ENCODE data around the gene CMTM5.
"Not testable (repeated sequence)": the region's sequence is repeated elsewhere in the genome, so short reads cannot be mapped to it uniquely, and the experiment has no call there.

CMTM5 gene

GRCh38 chr14:23414906-23415820 lies 38.3 kb downstream of the CMTM5 start:
- no peak for DNase-seq (ENCODE audit: low read depth in 2 of 2)

DNA sequence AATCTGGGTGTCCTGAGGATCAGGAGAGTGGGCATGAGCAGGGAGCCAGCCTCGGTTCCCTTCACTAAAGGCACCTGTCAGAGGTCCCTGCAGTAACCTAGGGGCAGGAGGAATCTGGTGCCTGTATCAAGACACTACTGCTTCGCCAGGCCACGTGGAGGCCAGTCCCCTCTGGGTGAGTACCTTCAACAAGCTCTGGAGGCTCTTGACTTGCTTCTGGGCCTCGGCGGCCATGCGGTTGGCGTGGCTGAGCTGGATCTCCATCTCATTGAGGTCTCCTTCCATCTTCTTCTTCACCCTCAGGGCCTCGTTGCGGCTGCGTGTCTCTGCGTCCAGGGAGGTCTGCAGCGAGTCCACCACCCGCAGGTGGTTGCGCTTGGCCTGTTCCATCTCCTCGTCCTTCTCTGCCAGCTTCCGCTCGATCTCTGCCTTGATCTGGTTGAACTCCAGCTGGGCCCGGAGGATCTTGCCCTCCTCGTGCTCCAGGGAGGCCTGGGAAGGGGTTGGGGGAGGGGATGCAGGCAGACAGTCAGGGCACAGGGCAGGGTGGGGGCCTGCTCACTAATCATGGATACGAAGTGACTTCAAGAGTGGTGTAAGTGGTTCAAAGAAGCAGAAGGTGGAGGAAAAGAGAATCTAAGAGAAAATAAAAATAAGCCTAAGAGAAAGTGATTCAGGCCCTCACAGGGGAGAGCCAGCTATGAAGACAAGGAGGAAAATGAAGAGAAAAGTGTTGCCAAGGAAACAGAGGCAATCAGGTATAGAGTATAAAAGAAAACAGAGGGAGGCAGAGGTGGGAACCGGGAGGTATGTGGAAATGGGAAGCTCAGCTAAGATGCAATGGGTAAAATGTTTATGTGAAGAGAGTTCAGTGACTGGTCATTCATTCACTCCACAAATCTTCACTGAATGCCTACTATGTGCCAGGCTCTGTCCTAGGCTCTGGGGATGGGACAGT lies 39.3 kb downstream of the CMTM5 start:
- DNase-seq (ENCODE audit: low read depth in 2 of 2), result no peak

DNA sequence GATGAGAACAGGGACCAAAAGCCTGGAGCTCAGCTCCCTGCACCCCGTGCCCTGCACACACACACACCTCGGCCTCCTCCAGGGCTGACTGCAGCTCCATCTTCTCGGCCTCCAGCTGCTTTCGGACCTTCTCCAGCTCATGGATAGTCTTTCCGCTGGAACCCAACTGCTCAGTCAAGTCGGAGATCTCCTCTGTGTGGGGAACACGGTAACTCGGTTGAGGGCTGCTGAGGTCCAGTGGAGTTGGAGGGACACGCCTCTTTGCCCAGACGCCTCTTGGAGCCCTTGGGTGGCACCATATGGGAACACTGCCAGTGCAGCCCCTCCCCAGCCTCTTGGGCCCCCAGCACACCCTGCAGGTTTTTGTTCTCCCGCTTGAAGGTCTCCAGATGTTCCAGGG lies 40.0 kb downstream of the CMTM5 start:
- DNase-seq (ENCODE audit: low read depth in 2 of 2), result no peak

GRCh38 chr14:23417269-23417668 lies 40.4 kb downstream of the CMTM5 start:
- not testable (repeated sequence) for DNase-seq (ENCODE audit: low read depth in 2 of 2)

GRCh38 chr14:23418021-23418420 lies 41.2 kb downstream of the CMTM5 start:
- DNase-seq (ENCODE audit: low read depth in 2 of 2), result no peak

DNA sequence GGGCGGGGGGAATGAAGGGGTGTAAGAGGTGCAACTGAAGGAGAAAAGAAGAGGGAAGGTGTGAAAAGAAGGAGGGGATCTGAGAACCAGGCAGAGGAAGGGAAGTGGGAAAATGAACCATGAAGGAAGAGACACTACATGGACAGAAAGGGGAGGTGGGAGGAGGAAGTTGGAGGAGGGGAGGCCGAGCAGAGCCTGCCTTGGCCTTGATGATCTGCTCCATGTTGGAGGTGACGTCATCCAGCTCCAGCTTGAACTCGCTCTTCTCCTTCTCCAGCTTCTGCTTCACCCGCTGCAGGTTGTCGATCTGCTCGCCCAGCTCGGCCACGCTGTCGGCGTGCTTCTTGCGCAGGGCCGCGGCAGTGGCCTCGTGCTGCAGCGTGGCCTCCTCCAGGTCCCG lies 42.8 kb downstream of the CMTM5 start:
- DNase-seq (ENCODE audit: low read depth in 2 of 2), result not testable (repeated sequence)

DNA sequence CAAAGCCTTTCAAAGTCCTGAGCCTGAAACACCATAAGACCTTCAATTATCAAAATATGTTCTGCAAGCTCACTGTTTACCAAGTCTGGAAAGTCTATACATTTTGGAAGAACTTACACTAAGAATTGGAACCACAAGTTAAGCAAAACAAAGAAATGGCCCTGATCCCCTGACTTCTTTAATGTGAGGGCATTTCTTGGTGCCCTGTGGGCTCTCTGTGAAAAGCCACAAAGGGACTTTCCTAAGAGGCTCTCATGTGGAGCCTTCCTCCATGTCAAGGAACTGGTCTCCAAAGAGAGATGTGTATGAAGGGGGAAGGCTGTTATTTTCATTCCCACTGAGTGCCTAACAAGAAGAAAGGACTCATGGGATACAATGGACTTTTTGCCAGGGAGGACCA lies 44.7 kb downstream of the CMTM5 start:
- no peak for DNase-seq (ENCODE audit: low read depth in 2 of 2)

DNA sequence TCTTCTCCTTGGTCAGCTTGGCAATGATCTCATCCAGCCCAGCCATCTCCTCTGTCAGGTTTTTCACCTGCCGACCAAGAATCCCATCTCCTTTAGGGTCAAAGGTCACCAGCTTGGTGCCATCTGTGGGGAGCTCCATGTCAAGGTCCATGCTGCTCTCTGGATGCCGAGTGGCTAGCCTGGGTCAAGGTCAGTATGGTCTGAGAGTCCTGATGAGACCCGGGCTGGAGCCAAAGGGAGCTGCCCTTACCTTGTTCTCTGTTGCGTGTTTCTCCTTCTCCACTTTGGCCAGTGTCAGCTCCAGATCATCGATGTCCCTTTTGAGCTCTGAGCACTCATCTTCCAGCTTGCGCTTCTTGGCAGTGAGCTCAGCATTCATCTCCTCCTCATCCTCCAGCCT lies 46.8 kb downstream of the CMTM5 start:
- DNase-seq (ENCODE audit: low read depth in 2 of 2), result no peak

GRCh38 chr14:23425169-23425568 lies 48.3 kb downstream of the CMTM5 start:
- no peak for DNase-seq (ENCODE audit: low read depth in 2 of 2)

GRCh38 chr14:23425798-23426197 lies 49.0 kb downstream of the CMTM5 start:
- not testable (repeated sequence) for DNase-seq (ENCODE audit: low read depth in 2 of 2)

- no peak for DNase-seq (ENCODE audit: low read depth in 2 of 2)
These were observed 52.0 kb downstream of the CMTM5 start for GRCh38 chr14:23428686-23429495.
